Colonic mucosa (tissue), 4 donors: ENCODE measurements around the gene ATP10D. TPM values are rescaled to one million over a fixed set of nuclear protein-coding genes. Genes with fewer than 3 reads are reported as not detected.

Experiments
- DNase-seq: peaks from one replicate; pipeline ENCODE4 v3.0.0-alpha.2; 2020
- H3K27ac ChIP-seq: fragments of 200-600 bp; one replicate; pipeline ENCODE4 v1.8.0; 2021
- H3K27me3 ChIP-seq: fragments of 200-600 bp; one replicate; pipeline ENCODE4 v1.8.0; 2021
- H3K36me3 ChIP-seq: fragments of 200-600 bp; one replicate; pipeline ENCODE4 v1.8.0; 2021
- H3K4me1 ChIP-seq: fragments of 200-600 bp; one replicate; pipeline ENCODE4 v1.8.0; 2021; ENCODE audit warnings: mild to moderate bottlenecking
- H3K4me3 ChIP-seq: fragments of 200-600 bp; one replicate; pipeline ENCODE4 v1.8.0; 2021
- H3K9ac ChIP-seq, 2 donors: one replicate each; pipeline ENCODE4 v1.7.0; 2013; ENCODE audit warnings: control low read depth in 2 of 2, low read depth in 2 of 2, low read length in 2 of 2
- H3K9me3 ChIP-seq: fragments of 200-600 bp; one replicate; pipeline ENCODE4 v1.8.0; 2021
- CTCF ChIP-seq: fragments of 200-600 bp; IDR thresholded peaks from one replicate; pipeline ENCODE4 v1.8.0; 2022; ENCODE audit warnings: antibody characterized with exemption, mild to moderate bottlenecking
- intact Hi-C: fragments of 100-400 bp; cut with DNase I; formaldehyde crosslinking; loops from one replicate; pipeline ENCODE4 v1.14.1; 2022
- total RNA-seq, 2 donors: library from RNA; stranded (reverse); fragmentation: NEBNext Ultra II Directional in 1 of 2; extraction: Animal tissue kit (Norgen Biotek cat#: 25700) in 1 of 2; gene quantifications; one replicate each; pipeline ENCODE4 v1.2.1, GENCODE V29; 2021
- donor health status: healthy.
- donor health status: DM: no; HTN: no; CAD: no.
- donor health status: DM: no; HTN: no; CAD: no.

The ATP10D gene
- total RNA-seq, result 10 to 100 TPM in 1 of 2 donors, 1 to 10 TPM in 1; 8.6 to 11.3 TPM

GRCh38 chr4:47485047-47485692 is at the start of gene ATP10D:
Gene ATP10D, plus strand, starts transcription at chr4:47485275. Its CDS starts 27,266 bp downstream, at chr4:47512541.
- Histone ChIP-seq H3K36me3 (no peaks in the 10 kb centered on the region), H3K4me1 (no peaks in the 10 kb centered on the region), H3K9me3 (no peaks in the 10 kb centered on the region), H3K27me3 (no peaks in the 10 kb centered on the region), H3K4me3 (peak within 1 kb of the TSS; percentile 46), H3K27ac (peak within 1 kb of the TSS; percentile 89), H3K9ac (peak within 1 kb of the TSS; percentile 74 to 75)
- TF ChIP-seq CTCF, result no peak
- DNase-seq, result peak; percentile 97
- intact Hi-C loops, result no loop called here

GRCh38 chr4:47442980-47443379 is 42.1 kb upstream of the ATP10D start:
- H3K4me1 ChIP-seq, result no peaks in the 10 kb centered on the region
- H3K27me3 ChIP-seq, result no peaks in the 10 kb centered on the region
- H3K9me3 ChIP-seq, result no peaks in the 10 kb centered on the region
- intact Hi-C loops, result no loop called here
- H3K36me3 ChIP-seq, result no peaks in the 10 kb centered on the region
- no peak for TF ChIP-seq CTCF
- H3K27ac ChIP-seq, result no peak overlapping the region
- H3K9ac ChIP-seq, result no peak overlapping the region
- DNase-seq, result no peak
- no peak overlapping the region for H3K4me3 ChIP-seq

GRCh38 chr4:47444031-47444430 is 41.0 kb upstream of the ATP10D start:
- Histone ChIP-seq H3K4me1 (no peaks in the 10 kb centered on the region), H3K4me3 (no peak overlapping the region), H3K9ac (no peak overlapping the region), H3K27me3 (no peaks in the 10 kb centered on the region), H3K36me3 (no peaks in the 10 kb centered on the region), H3K27ac (no peak overlapping the region), H3K9me3 (no peaks in the 10 kb centered on the region)
- TF ChIP-seq CTCF, result no peak
- intact Hi-C loops, result no loop called here
- DNase-seq, result no peak

- TF ChIP-seq CTCF, result no peak
- intact Hi-C loops, result no loop called here
- H3K9ac ChIP-seq, result no peak overlapping the region
- no peak for DNase-seq
- H3K4me3 ChIP-seq, result no peak overlapping the region
- no peaks in the 10 kb centered on the region for H3K27me3 ChIP-seq
- H3K36me3 ChIP-seq, result no peaks in the 10 kb centered on the region
- H3K4me1 ChIP-seq, result no peaks in the 10 kb centered on the region
- H3K27ac ChIP-seq, result no peak overlapping the region
- no peaks in the 10 kb centered on the region for H3K9me3 ChIP-seq
Observed at GRCh38 chr4:47451657-47452056, 33.4 kb upstream of the ATP10D start.

GRCh38 chr4:47462799-47463234 is 22.3 kb upstream of the ATP10D start:
- intact Hi-C loops, result loop anchor here (10.0 kb wide), 1 partner anchor 102 kb away; no protein-coding TSS in a partner anchor
- H3K36me3 ChIP-seq, result no peaks in the 10 kb centered on the region
- no peaks in the 10 kb centered on the region for H3K9me3 ChIP-seq
- peak overlapping the region; percentile 76 for H3K27ac ChIP-seq
- DNase-seq, result no peak
- no peaks in the 10 kb centered on the region for H3K27me3 ChIP-seq
- peak overlapping the region; percentile 84 for H3K4me3 ChIP-seq
- no peak for TF ChIP-seq CTCF
- no peaks in the 10 kb centered on the region for H3K4me1 ChIP-seq
- peak overlapping the region; percentile 41 to 79 for H3K9ac ChIP-seq
